ENCODE measurements around the gene ZDHHC7. TPM values are rescaled to one million over a fixed set of nuclear protein-coding genes. Genes with fewer than 3 reads are reported as not detected.

Gene ZDHHC7
- total RNA-seq, 2 donors from 2014 or later = 17.5 to 39.2 TPM

DNA sequence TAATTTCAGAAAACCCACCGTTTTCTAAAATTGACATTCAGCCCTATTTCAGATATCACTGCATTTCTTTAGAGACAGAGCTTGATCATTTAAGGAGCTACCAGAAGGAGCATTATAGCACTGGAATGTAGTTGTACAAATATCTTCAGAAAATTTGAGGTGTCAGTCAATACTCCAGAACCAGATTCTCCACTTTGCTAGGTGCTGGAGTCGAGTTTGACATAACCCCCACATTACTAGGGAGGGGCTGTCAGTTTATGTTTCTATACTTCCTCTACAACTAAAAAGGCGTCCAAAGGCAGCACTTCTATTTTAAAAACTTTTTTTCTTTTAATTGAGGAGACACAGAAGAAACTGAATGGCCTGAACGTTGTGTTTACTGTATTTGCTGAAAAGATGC, 15.4 kb upstream of the ZDHHC7 start:
- TF ChIP-seq, protein P1, sequence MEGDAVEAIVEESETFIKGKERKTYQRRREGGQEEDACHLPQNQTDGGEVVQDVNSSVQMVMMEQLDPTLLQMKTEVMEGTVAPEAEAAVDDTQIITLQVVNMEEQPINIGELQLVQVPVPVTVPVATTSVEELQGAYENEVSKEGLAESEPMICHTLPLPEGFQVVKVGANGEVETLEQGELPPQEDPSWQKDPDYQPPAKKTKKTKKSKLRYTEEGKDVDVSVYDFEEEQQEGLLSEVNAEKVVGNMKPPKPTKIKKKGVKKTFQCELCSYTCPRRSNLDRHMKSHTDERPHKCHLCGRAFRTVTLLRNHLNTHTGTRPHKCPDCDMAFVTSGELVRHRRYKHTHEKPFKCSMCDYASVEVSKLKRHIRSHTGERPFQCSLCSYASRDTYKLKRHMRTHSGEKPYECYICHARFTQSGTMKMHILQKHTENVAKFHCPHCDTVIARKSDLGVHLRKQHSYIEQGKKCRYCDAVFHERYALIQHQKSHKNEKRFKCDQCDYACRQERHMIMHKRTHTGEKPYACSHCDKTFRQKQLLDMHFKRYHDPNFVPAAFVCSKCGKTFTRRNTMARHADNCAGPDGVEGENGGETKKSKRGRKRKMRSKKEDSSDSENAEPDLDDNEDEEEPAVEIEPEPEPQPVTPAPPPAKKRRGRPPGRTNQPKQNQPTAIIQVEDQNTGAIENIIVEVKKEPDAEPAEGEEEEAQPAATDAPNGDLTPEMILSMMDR (IDR thresholded peaks at IDR 0.05) = no peak
- no peak for TF ChIP-seq POLR2A (IDR thresholded peaks at IDR 0.05)
- H3K27ac ChIP-seq = peak overlapping the region in 2 of 4 donors; percentile 4 to 92
- H3K27me3 ChIP-seq = no peaks in the 10 kb centered on the region
- DNase-seq = no peak
- H3K4me3 ChIP-seq = no peak overlapping the region
- no peak for ATAC-seq
- WGBS, 2 donors = 22 to 29% methylated on average over 4 of the region's 4 CpGs
- H3K36me3 ChIP-seq (replicated peaks in 1 of 2; ENCODE audit: insufficient read depth in 1 of 2, low read depth in 2 of 2) = no peaks in the 10 kb centered on the region
- H3K9me3 ChIP-seq = no peaks in the 10 kb centered on the region
- H3K4me1 ChIP-seq = peaks cover 33% of the 10 kb centered on the region
- intact Hi-C loops (cut with DNase I) = no loop called here

DNA sequence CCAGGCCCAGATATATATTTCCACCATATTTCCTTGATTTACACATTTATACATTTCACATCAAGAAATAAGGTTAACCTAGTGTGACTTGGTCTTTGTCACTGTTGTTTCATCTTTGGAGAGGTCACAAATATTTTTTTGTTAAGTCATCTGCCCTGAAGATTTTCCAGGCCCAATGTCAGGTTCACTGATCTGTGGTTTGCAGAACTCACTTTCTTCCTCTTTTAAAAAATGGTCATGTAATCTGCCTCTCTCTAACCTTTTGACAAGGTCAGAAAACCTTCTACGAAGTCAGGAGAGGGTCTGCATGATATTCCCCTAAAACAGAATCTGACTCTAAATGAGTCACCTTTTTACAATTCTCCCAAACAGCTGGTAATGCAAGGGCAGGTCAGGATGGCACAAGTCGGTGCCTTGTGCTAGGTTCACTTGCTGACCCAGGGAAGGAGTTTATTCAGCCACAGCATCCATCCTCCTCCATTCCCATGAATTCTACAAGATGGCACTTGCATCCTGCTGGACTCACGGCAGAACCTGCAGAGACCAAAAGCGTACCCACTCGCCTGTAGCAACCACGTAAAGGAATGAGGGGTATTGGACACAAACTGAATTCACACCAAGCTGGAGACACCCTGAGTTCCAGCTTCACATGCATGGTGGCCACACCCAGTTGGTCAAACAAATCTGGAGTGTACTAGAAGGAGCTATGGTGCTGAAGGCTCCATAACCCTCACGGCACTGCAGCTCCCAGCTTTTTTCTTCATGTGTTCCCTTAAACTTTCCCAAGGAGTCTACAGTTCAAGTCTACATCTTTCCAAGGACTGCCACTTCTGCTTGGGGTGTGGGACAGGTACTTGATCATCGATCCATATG, 14.7 kb upstream of the ZDHHC7 start:
- H3K4me1 ChIP-seq = peaks cover 30% of the 10 kb centered on the region
- intact Hi-C loops (cut with DNase I) = no loop called here
- H3K27me3 ChIP-seq = no peaks in the 10 kb centered on the region
- H3K27ac ChIP-seq = peak overlapping the region in 2 of 4 donors; percentile 4 to 6
- ATAC-seq (no peak), DNase-seq (no peak)
- no peak overlapping the region for H3K4me3 ChIP-seq
- WGBS, 2 donors = 88 to 92% methylated on average over 8 of the region's 8 CpGs
- TF ChIP-seq, protein P1 (IDR thresholded peaks at IDR 0.05) = no peak
- TF ChIP-seq POLR2A (IDR thresholded peaks at IDR 0.05) = no peak
- no peaks in the 10 kb centered on the region for H3K9me3 ChIP-seq
- H3K36me3 ChIP-seq (replicated peaks in 1 of 2; ENCODE audit: insufficient read depth in 1 of 2, low read depth in 2 of 2) = no peaks in the 10 kb centered on the region

DNA sequence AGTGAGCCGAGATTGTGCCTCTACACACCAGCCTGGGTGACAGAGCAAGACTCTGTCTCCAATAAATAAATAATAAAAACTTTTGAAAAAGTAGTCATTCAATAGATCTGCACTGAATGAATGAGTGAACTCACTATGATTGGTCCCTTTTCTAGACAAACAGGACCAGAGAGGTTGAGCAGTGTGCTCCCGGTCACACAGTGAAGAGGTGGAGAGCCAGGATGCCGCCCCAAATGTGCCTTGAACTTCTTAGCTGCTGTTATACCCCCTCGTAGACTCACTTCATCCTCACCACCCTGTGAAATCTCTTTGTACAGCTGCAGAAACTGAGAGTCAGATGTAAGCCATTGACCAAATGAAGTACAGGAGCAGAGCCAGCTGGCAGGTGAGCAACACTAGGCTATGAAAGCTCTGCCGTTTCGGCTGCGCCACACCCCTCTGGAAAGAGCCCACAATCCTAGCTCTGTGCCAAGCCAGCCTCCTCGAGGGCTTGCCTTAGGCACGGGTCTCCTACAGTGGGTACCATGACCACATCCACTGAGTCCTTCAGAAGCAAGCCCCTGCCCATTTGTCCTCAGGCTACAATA, 8.4 kb upstream of the ZDHHC7 start:
- ATAC-seq (peak; percentile 77), DNase-seq (peak; percentile 70 to 91 (median 84))
- intact Hi-C loops (cut with DNase I) = no loop called here
- Histone ChIP-seq H3K9me3 (no peaks in the 10 kb centered on the region), H3K4me3 (no peak overlapping the region), H3K27me3 (no peaks in the 10 kb centered on the region), H3K4me1 (peaks cover 25% of the 10 kb centered on the region), H3K27ac (peak overlapping the region; percentile 76 to 89 (median 80)), H3K36me3 (replicated peaks in 1 of 2; ENCODE audit: insufficient read depth in 1 of 2, low read depth in 2 of 2) (no peaks in the 10 kb centered on the region)
- 31 to 39% methylated on average over 7 to 9 of the region's 9 CpGs for WGBS, 2 donors
- no peak for TF ChIP-seq POLR2A (IDR thresholded peaks at IDR 0.05)
- TF ChIP-seq, protein P1 (IDR thresholded peaks at IDR 0.05) = no peak

DNA sequence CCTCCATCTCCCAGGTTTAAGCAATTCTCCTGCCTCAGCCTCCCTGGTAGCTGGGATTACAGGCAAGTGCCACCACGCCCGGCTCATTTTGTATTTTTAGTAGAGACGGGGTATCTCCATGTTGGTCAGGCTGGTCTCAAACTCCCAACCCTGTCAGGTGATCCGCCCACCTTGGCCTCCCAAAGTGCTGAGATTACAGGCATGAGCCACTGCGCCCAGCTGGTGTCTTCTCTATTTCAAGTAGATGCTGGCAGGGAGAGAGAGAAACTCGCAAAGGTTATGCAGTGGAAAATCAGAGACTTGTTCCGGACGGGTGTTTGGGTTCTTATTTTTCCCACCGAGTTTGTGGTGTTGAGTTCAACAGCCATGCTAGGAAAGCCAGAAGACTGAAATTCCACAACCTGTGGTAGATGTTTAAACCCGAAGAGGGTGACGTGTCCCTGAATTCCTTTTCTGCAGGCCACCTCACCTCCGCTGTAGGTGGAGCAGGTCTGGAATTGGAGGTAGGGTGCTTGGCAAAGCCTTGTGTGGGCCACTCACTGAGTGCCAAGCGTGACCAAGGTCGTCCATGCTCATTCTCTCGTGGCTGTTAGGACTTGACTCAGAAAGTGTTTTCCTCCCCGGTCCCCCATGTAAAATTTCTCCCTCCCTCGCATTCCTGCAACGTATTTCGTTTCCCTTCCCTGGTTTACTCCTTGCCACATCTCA, 7.3 kb upstream of the ZDHHC7 start:
- H3K4me3 ChIP-seq = no peak overlapping the region
- intact Hi-C loops (cut with DNase I) = no loop called here
- DNase-seq (peak; percentile 65 to 87 (median 74)), ATAC-seq (peak; percentile 85)
- H3K9me3 ChIP-seq = no peaks in the 10 kb centered on the region
- peak overlapping the region; percentile 76 to 89 (median 80) for H3K27ac ChIP-seq
- peak; percentile 27 to 63 (median 51) for TF ChIP-seq POLR2A (IDR thresholded peaks at IDR 0.05)
- TF ChIP-seq, protein P1 (IDR thresholded peaks at IDR 0.05) = peak in 1 of 7 experiments; percentile 10
- no peaks in the 10 kb centered on the region for H3K36me3 ChIP-seq (replicated peaks in 1 of 2; ENCODE audit: insufficient read depth in 1 of 2, low read depth in 2 of 2)
- 21 to 27% methylated on average over 19 of the region's 19 CpGs for WGBS, 2 donors
- H3K27me3 ChIP-seq = no peaks in the 10 kb centered on the region
- H3K4me1 ChIP-seq = peaks cover 25% of the 10 kb centered on the region

All from body of pancreas (tissue), 4 donors.